GM19324 (cell line): ENCODE measurements around the gene TKFC.

Source experiments
- ATAC-seq: cut with Tn5 transposase; IDR thresholded peaks from one replicate; pipeline ENCODE4 v1.9.1; 2021; ENCODE audit warnings: mild to moderate bottlenecking, moderate library complexity; ENCODE audit not compliant: unreplicated experiment, low FRiP score

The TKFC gene

DNA sequence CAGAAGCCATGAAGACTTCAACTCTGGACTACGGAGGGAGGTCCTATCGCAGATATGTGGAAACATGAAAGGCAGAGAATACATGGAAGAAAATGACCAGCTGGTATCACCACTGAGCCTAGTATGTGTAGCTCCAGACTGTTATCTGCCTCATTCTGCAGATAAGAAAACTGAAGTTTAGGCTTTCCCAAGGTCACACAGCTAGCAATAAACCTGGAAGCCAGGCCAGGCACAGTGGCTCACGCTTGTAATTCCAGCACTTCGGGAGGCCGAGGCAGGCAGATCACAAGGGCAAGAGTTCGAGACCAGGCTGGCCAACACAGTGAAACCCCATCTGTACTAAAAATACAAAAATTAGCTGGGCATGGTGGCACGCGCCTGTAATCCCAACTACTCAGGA lies 22.3 kb upstream of the TKFC start:
- no peak for ATAC-seq

DNA sequence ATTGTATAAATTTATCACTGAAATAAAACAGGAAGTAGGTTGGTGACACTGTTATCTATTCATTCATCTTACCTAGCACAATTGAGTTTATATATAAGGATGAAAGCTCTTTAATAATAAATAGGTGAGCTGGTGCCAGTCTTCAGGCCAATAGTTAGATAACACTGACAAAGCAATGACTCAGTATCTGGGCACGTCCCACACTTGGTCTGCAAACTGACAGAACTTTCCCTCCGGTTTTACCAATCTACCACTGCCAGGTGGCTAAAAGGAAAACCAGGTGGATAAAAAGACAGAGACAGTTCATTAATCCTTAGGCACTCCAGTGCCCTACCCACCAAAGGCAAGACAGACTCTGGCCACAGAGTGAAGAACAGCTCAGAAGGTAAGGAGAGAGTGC lies 17.8 kb upstream of the TKFC start:
- ATAC-seq, result no peak

DNA sequence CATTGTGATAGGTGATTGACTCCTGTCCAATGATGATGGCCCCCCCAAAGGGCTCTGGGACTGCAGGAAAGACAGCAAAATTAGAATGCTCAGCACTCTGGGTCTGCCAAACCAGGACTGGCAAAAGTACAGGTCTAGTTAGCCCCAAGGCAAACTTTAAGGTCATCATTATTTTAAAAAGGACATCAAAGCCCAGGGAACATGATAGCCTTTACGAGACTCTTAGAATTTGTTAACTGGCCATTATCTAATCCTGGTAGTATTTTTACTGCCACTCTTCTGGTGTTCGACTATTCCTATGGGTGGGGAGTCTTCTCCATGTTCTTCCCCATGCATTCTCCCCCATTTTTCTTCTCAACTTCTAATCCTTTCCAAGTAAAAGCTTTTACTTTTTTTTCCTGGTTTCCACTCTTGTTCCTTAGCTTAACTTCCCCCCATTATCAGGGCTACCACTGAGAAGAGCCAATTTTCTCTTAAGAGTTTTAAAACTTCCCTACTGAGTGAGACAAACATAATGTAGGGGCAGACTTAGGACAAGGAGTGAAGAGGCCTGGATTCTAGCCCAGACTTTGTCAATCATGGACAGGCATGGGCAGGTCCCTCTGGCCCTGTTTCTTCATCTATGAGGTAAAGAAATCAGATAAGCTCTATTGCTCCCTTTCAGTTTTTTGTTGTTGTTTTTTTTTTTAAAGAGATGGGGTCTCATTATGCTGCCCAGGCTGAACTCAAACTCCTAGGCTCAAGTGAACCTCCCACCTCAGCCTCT lies 7.2 kb upstream of the TKFC start:
- no peak for ATAC-seq

DNA sequence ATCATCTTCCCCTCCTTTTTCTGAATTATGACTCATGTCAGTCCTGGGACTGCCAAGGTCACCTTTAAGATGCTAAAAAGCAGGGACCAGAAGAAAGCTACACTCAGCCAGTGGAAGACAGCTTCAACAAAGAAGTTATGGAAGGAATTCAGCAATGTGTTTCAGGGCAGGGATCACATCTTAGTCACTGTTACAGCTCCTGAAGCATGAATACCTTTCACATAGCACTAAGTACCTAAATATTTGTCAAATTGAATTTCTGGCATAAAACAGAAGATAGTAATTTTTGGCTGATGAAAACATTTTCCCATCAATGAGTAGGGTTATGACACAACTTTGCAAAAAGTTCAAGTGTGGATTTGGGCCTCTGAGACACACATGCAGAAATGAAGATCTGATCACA lies 5.4 kb upstream of the TKFC start:
- ATAC-seq, result no peak

- no peak for ATAC-seq
These were observed 4.7 kb upstream of the TKFC start for GRCh38 chr11:61328351-61328750.

GRCh38 chr11:61329871-61330270 lies 3.2 kb upstream of the TKFC start:
- ATAC-seq, result no peak

DNA sequence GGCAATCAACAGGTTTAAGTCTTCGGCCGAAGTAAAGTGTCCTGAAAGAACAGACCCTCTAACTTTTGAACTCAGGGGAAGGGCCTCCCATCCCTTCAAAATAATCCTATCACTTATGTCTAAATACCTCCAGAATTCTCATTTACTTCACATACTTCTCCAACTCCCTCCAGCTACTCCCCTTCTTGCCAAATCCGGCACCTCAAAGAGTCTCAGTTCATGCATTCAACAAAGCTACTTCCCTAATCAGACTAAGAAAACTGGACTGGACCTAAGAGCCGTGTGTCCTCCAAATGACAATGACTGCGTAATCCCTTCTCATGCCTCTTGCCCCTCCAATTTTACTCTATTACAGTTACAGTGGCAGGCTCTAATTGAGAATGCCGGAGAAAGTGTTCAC lies 1.4 kb upstream of the TKFC start:
- ATAC-seq, result no peak

DNA sequence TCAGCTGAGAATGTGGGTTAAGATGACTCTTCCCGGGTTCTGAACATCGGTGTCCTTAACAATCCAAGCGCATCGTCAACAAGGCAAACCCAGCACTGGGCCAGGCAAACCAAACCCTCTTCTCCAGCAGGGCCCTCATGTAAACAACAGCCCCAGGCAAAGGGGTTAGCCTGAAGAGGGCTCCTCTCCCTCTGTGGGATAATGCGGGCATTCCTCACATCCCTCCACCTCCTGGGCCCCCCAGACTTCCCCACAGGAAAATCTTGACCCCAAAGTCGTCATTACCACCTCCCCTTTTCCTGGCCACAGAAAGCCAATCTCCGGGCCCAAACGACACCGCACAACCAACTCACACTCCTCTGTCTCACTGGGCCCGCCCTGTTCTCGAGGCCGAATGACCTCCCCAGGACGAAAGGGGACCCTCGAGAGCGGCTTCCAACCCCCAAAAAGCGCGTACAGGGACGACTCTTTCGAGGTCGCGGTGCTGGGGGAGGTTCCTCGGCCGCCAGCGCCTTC lies 689 bp upstream of the TKFC start:
- no peak for ATAC-seq

GRCh38 chr11:61333550-61334433 lies 764 bp downstream of the TKFC start:
- no peak for ATAC-seq

DNA sequence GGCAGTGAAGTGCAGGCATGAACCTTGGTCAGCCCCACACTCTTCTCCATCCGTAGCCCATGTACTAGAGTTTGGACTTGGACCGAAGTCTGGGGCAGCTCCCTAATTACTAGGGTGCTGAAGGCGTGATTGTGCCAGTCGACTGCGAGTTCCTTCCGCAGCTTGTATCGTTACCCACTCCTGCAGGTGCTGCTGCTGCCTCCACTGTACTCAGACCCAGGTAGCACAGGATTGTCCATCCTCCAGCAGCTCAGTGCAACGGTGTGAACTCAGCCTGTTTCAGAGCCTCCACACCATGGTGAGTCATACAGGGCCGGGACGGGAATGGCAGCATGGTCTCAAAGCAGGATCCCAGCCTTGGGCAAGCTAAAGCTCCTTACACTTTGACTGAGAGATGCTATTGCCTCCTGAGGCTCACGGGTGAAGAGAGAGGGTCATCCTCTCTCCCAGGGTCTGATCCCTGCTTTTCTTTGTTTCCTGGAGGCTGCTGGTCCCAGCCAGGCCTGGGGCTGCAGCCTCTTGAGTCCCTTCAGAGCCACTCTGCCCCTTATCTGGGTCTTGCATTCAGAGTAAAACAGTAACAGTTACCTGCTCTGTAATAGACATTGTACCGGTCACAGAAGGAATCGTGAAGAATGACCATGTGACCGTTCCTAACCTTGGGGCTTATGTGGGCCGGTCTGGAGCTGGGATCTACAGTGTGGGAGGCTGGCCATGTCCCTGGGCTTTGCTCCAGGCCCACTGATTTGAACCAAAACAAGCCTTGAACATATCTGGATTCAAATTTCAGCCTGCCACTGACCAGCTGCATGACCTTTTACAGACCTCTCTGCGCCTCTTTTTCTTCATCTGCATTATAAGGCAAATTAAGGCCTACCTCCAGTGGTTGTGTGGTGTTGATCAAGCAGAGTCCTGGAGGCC lies 1.7 kb downstream of the TKFC start:
- no peak for ATAC-seq

- ATAC-seq, result no peak
These were observed 2.3 kb downstream of the TKFC start for GRCh38 chr11:61335355-61335710.

DNA sequence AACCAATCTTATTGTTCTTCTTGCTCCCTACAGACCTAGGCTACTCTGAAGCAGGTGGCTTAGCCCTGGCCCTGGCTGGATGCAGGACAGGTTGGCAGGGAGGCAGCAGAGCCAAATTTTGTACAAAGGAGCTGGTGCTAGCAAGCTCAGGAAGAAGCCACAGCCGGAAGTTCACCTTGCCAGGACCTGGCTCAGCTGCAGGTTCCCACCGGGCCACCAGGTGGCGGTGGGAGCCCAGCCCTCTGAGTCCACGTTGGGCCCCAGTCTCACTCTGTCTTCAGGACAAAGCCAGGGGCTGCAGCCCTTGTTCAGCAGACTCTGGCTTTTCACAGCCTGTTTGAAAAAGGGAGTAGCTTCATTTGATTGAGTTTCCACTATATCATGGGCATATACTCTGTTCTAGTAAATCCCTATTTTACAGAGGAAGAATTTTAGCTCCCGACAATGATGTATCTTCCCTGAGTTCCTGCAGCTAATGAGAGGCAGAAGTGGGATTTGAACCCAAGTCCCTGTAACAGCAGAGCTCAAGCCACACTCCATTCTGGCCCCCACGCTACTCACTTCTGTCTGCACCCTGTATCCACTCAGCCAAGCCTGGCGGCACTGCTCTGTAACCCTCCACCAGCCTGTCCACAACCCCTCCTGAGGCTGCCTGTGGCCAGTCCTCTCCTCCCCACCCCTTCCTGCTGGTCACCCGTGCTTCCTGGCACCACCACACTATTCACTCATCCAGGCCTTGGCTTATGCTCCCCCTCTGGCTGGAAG lies 3.3 kb downstream of the TKFC start:
- no peak for ATAC-seq

GRCh38 chr11:61337706-61338470 lies 4.9 kb downstream of the TKFC start:
- no peak for ATAC-seq

DNA sequence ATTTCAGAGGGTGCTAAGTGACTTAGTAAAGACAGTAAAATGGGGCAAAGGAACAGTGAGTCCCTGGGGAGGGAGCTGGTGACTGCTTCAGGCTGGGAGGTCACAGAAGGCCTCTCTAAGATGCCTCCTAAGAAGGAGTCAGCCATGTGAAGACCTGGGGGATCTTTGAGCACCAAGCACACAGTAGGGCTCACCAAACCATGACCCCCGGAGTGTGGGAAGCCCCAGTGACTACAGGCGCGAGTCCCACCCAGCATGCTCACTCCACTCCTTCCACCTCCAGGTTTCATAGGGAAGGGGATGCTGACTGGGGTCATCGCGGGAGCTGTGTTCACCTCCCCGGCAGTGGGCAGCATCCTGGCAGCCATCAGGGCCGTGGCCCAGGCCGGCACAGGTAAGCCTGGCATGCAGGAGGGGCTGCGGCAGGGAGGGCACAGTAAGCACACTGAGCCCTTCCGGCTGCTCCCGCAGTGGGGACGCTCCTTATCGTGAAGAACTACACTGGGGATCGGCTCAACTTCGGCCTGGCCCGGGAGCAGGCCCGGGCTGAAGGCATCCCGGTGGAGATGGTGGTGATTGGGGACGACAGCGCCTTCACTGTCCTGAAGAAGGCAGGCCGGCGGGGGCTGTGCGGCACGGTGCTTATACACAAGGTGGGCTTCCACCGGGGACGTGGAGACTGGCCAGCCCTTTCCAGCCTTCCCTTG lies 5.9 kb downstream of the TKFC start:
- no peak for ATAC-seq

DNA sequence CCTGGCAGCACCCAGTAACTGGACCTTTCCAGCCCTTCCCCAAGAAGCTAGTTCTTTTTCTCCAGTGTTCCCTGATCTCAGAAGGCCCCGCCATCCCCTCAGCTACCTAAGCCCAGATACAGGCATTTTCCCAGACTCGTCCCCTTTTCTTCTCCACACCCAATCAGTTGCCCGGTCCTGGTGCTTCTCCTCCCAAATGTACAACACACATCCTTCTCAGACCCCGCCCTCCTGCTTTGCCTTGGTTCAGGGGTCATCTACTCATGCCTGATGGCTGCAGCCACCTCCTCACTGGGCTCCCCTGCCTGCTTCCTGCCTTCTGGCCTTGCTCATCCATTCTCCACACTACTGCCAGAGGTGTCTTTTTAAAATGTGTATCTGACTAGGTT lies 6.5 kb downstream of the TKFC start:
- ATAC-seq, result no peak

- ATAC-seq, result no peak
These were observed 8.0 kb downstream of the TKFC start for GRCh38 chr11:61340979-61341378.

GRCh38 chr11:61341706-61342105 lies 8.7 kb downstream of the TKFC start:
- no peak for ATAC-seq

GRCh38 chr11:61342207-61342803 lies 9.3 kb downstream of the TKFC start:
- no peak for ATAC-seq
